Stimulated activated naive B cell treated with anti-CD40 and anti-IgM and Interleukin-4, amounts not matched to agents 10 μg/mL and 1 μg/mL and 100 μg/mL, for 72 hours (primary cell): ENCODE results near the gene UCHL3.
"Not testable (repeated sequence)": the region's sequence is repeated elsewhere in the genome, so short reads cannot be mapped to it uniquely, and the experiment has no call there.

Experiments used
- ATAC-seq, 2 donors: fragments of 150-1000 bp; cut with Tn5 transposase; replicated peaks; 2 replicates each; pipeline ENCODE4 v1.10.0; 2021; ENCODE audit warnings: moderate library complexity in 1 of 2
- DNase-seq: peaks from one replicate; pipeline ENCODE4 v3.0.0; 2021
- H3K27ac Mint-ChIP-seq: one replicate; pipeline ENCODE4 v1.8.0; 2022; ENCODE audit warnings: mild to moderate bottlenecking, mixed read lengths
- H3K27me3 Mint-ChIP-seq, 2 donors: one replicate each; pipeline ENCODE4 v1.8.0; 2022; ENCODE audit warnings: mixed read lengths in 2 of 2
- H3K36me3 Mint-ChIP-seq, 2 donors: one replicate each; pipeline ENCODE4 v1.8.0; 2022; ENCODE audit warnings: mixed read lengths in 2 of 2, mild to moderate bottlenecking in 1 of 2
- H3K4me1 Mint-ChIP-seq, 2 donors: one replicate each; pipeline ENCODE4 v1.8.0; 2022; ENCODE audit warnings: mixed read lengths in 2 of 2, mild to moderate bottlenecking in 1 of 2
- H3K4me3 Mint-ChIP-seq, 2 donors: one replicate each; pipeline ENCODE4 v1.8.0; 2022; ENCODE audit warnings: mild to moderate bottlenecking in 2 of 2, mixed read lengths in 2 of 2, moderate library complexity in 1 of 2
- H3K9me3 Mint-ChIP-seq, 2 donors: one replicate each; pipeline ENCODE4 v1.8.0; 2022; ENCODE audit warnings: mixed read lengths in 2 of 2, mild to moderate bottlenecking in 1 of 2

Gene UCHL3

GRCh38 chr13:75533861-75534260 lies 15.7 kb upstream of the UCHL3 start:
- H3K27me3 Mint-ChIP-seq, result no peaks in the 10 kb centered on the region
- no peak overlapping the region for H3K27ac Mint-ChIP-seq
- peaks cover 17 to 52% of the 10 kb centered on the region in 2 donors for H3K4me1 Mint-ChIP-seq

GRCh38 chr13:75537401-75538365 lies 11.9 kb upstream of the UCHL3 start, which contains the start of gene COMMD6:
TSS of gene COMMD6 (minus strand) at chr13:75537841. CDS start at chr13:75537805, 36 bp downstream.
- Mint-ChIP-seq H3K4me1 (peaks cover 18 to 42% of the 10 kb centered on the region in 2 donors), H3K9me3 (no peaks in the 10 kb centered on the region), H3K36me3 (peaks cover 14 to 20% of the 10 kb centered on the region in 2 donors), H3K27ac (peak within 1 kb of the TSS; percentile 97), H3K4me3 (peak within 1 kb of the TSS; percentile 98 to 100), H3K27me3 (no peaks in the 10 kb centered on the region)
- DNase-seq, result peak; percentile 63
- peak; percentile 89 to 93 for ATAC-seq

More at GRCh38 chr13:75533861-75534260, 15.7 kb upstream of the UCHL3 start:
- peaks cover 24 to 29% of the 10 kb centered on the region in 2 donors for H3K36me3 Mint-ChIP-seq
- DNase-seq (no peak), ATAC-seq (no peak)
- no peaks in the 10 kb centered on the region for H3K9me3 Mint-ChIP-seq
- no peak overlapping the region for H3K4me3 Mint-ChIP-seq

- no peaks in the 10 kb centered on the region for H3K27me3 Mint-ChIP-seq
- ATAC-seq (peak; percentile 36 to 54), DNase-seq (no peak)
- no peak overlapping the region for H3K4me3 Mint-ChIP-seq
- peaks cover under 1 to 2% of the 10 kb centered on the region in 2 donors for H3K36me3 Mint-ChIP-seq
- H3K9me3 Mint-ChIP-seq, result no peaks in the 10 kb centered on the region
- H3K27ac Mint-ChIP-seq, result no peak overlapping the region
- H3K4me1 Mint-ChIP-seq, result peaks cover 6 to 24% of the 10 kb centered on the region in 2 donors
Observed at GRCh38 chr13:75541287-75541686, 8.3 kb upstream of the UCHL3 start.

GRCh38 chr13:75541961-75542360 lies 7.6 kb upstream of the UCHL3 start:
- no peak overlapping the region for H3K27ac Mint-ChIP-seq
- H3K4me1 Mint-ChIP-seq, result peaks cover 4 to 17% of the 10 kb centered on the region in 2 donors
- H3K27me3 Mint-ChIP-seq, result no peaks in the 10 kb centered on the region
- no peaks in the 10 kb centered on the region for H3K36me3 Mint-ChIP-seq
- H3K4me3 Mint-ChIP-seq, result no peak overlapping the region
- ATAC-seq, result no peak
- H3K9me3 Mint-ChIP-seq, result no peaks in the 10 kb centered on the region
- DNase-seq, result no peak

GRCh38 chr13:75544681-75545330 lies 4.8 kb upstream of the UCHL3 start:
- no peak for DNase-seq
- Mint-ChIP-seq H3K4me3 (no peak overlapping the region), H3K36me3 (no peaks in the 10 kb centered on the region), H3K27ac (no peak overlapping the region), H3K9me3 (no peaks in the 10 kb centered on the region), H3K4me1 (peaks cover 7 to 12% of the 10 kb centered on the region in 2 donors), H3K27me3 (no peaks in the 10 kb centered on the region)
- no peak for ATAC-seq

GRCh38 chr13:75545386-75545785 lies 4.2 kb upstream of the UCHL3 start:
- not testable (repeated sequence) for H3K27ac Mint-ChIP-seq, H3K36me3 Mint-ChIP-seq, ATAC-seq, H3K9me3 Mint-ChIP-seq, DNase-seq, H3K4me3 Mint-ChIP-seq, H3K27me3 Mint-ChIP-seq
- H3K4me1 Mint-ChIP-seq, result peaks cover 10 to 17% of the 10 kb centered on the region in 2 donors

- Mint-ChIP-seq H3K4me1 (peaks cover 15 to 27% of the 10 kb centered on the region in 2 donors), H3K4me3 (no peak overlapping the region), H3K36me3 (no peaks in the 10 kb centered on the region), H3K27me3 (no peaks in the 10 kb centered on the region), H3K27ac (no peak overlapping the region), H3K9me3 (no peaks in the 10 kb centered on the region)
- DNase-seq, result no peak
- no peak for ATAC-seq
Observed at GRCh38 chr13:75547917-75548316, 1.7 kb upstream of the UCHL3 start.

- Mint-ChIP-seq H3K27ac (peak overlapping the region; percentile 99), H3K4me1 (peaks cover 33 to 49% of the 10 kb centered on the region in 2 donors), H3K36me3 (peaks cover 18 to 22% of the 10 kb centered on the region in 2 donors), H3K4me3 (peak overlapping the region; percentile 92 to 99), H3K9me3 (no peaks in the 10 kb centered on the region), H3K27me3 (no peaks in the 10 kb centered on the region)
- DNase-seq, result no peak
- ATAC-seq, result no peak
Observed at GRCh38 chr13:75550159-75550567, 572 bp downstream of the UCHL3 start.

- ATAC-seq (no peak), DNase-seq (no peak)
- H3K4me3 Mint-ChIP-seq, result no peak overlapping the region
- H3K27me3 Mint-ChIP-seq, result no peaks in the 10 kb centered on the region
- H3K4me1 Mint-ChIP-seq, result peaks cover 34 to 52% of the 10 kb centered on the region in 2 donors
- no peak overlapping the region for H3K27ac Mint-ChIP-seq
- no peaks in the 10 kb centered on the region for H3K9me3 Mint-ChIP-seq
- H3K36me3 Mint-ChIP-seq, result peaks cover 23 to 35% of the 10 kb centered on the region in 2 donors
Observed at GRCh38 chr13:75554464-75554863, 4.9 kb downstream of the UCHL3 start.

- peaks cover 34 to 51% of the 10 kb centered on the region in 2 donors for H3K4me1 Mint-ChIP-seq
- no peak for DNase-seq
- no peaks in the 10 kb centered on the region for H3K9me3 Mint-ChIP-seq
- no peak overlapping the region for H3K4me3 Mint-ChIP-seq
- peaks cover 23 to 35% of the 10 kb centered on the region in 2 donors for H3K36me3 Mint-ChIP-seq
- no peak for ATAC-seq
- H3K27me3 Mint-ChIP-seq, result no peaks in the 10 kb centered on the region
- peak overlapping the region; percentile 33 for H3K27ac Mint-ChIP-seq
Observed at GRCh38 chr13:75554981-75555380, 5.4 kb downstream of the UCHL3 start.

- H3K4me1 Mint-ChIP-seq, result peaks cover 28 to 47% of the 10 kb centered on the region in 2 donors
- H3K9me3 Mint-ChIP-seq, result no peaks in the 10 kb centered on the region
- no peak for DNase-seq
- no peak overlapping the region for H3K4me3 Mint-ChIP-seq
- no peak overlapping the region for H3K27ac Mint-ChIP-seq
- no peak for ATAC-seq
- no peaks in the 10 kb centered on the region for H3K27me3 Mint-ChIP-seq
- H3K36me3 Mint-ChIP-seq, result peaks cover 24 to 35% of the 10 kb centered on the region in 2 donors
Observed at GRCh38 chr13:75555836-75556235, 6.2 kb downstream of the UCHL3 start.

GRCh38 chr13:75556961-75557360 lies 7.4 kb downstream of the UCHL3 start:
- Mint-ChIP-seq H3K4me3 (no peak overlapping the region), H3K9me3 (no peaks in the 10 kb centered on the region), H3K27ac (no peak overlapping the region), H3K4me1 (peaks cover 27 to 41% of the 10 kb centered on the region in 2 donors), H3K36me3 (peaks cover 26 to 35% of the 10 kb centered on the region in 2 donors), H3K27me3 (no peaks in the 10 kb centered on the region)
- ATAC-seq (no peak), DNase-seq (no peak)

GRCh38 chr13:75558145-75558840 lies 8.7 kb downstream of the UCHL3 start:
- H3K4me1 Mint-ChIP-seq, result peaks cover 20 to 34% of the 10 kb centered on the region in 2 donors
- H3K27ac Mint-ChIP-seq, result peak overlapping the region; percentile 73
- H3K27me3 Mint-ChIP-seq, result no peaks in the 10 kb centered on the region
- no peak overlapping the region for H3K4me3 Mint-ChIP-seq
- H3K36me3 Mint-ChIP-seq, result peaks cover 23 to 31% of the 10 kb centered on the region in 2 donors
- ATAC-seq (no peak), DNase-seq (no peak)
- no peaks in the 10 kb centered on the region for H3K9me3 Mint-ChIP-seq

- H3K4me3 Mint-ChIP-seq, result no peak overlapping the region
- DNase-seq (no peak), ATAC-seq (no peak)
- peaks cover 20 to 29% of the 10 kb centered on the region in 2 donors for H3K36me3 Mint-ChIP-seq
- no peaks in the 10 kb centered on the region for H3K9me3 Mint-ChIP-seq
- peaks cover 0 to 1% of the 10 kb centered on the region in 2 donors for H3K4me1 Mint-ChIP-seq
- H3K27ac Mint-ChIP-seq, result no peak overlapping the region
- no peaks in the 10 kb centered on the region for H3K27me3 Mint-ChIP-seq
Observed at GRCh38 chr13:75566658-75567057, 17.1 kb downstream of the UCHL3 start.
